HCT116 (cell line): ENCODE measurements around the gene PDK2. TPM values are rescaled to one million over a fixed set of nuclear protein-coding genes. Genes with fewer than 3 reads are reported as not detected.

Experiments used
- ATAC-seq: fragments of 200-7000 bp; cut with Tn5 transposase; 2 replicates; pipeline ENCODE4 v1.9.1; 2020; ENCODE audit warnings: mild to moderate bottlenecking, moderate library complexity
- BruUV-seq: library from RNA; stranded (reverse); fragments of 400-500 nt; replicated peaks from 2 replicates; lab custom pipeline; 2021; lab: Mats Ljungman, UMichigan
- CTCF ChIA-PET: fragments of 300-600 bp; sonication (Branson Sonifier 250); formaldehyde crosslinking; loops from one replicate; lab custom pipeline; 2021; ENCODE audit warnings: antibody characterized with exemption; lab: Charles Lee
- POLR2A ChIA-PET: fragments of 300-600, 350-600 bp; sonication (Branson Sonifier 250); formaldehyde crosslinking; loops from one replicate; lab custom pipeline; 2021; ENCODE audit warnings: antibody characterized with exemption; lab: Charles Lee
- RAD21 ChIA-PET, 2 experiments: fragments of 300-600 bp; sonication (Branson Sonifier 250); formaldehyde crosslinking; loops; one replicate each; lab custom pipeline; 2023; ENCODE audit warnings: low total read pairs in 2 of 2; ENCODE audit not compliant: uncharacterized antibody in 2 of 2, unreplicated experiment in 2 of 2, low non-redundant PET in 1 of 2; lab: Charles Lee
- DNase-seq: peaks from one replicate; pipeline ENCODE4 v3.0.0-alpha.2; 2010; ENCODE audit warnings: low read depth, low spot score
- H2AFZ ChIP-seq: fragments of 200-600 bp; shearing (Covaris generic), sonication (generic); 2 replicates; pipeline ENCODE4 v1.6.1; 2017; ENCODE audit warnings: low read depth, mixed run types, mixed read lengths, antibody characterized with exemption, low read length; ENCODE audit not compliant: poor library complexity, severe bottlenecking
- H3K27ac ChIP-seq: 2 replicates; pipeline ENCODE4 v1.5.1; 2012; ENCODE audit warnings: low read depth, low read length
- H3K27me3 ChIP-seq: fragments of 200-600 bp; sonication (generic); 2 replicates; pipeline ENCODE4 v1.6.1; 2016; ENCODE audit warnings: mixed run types, low read length, mixed read lengths; ENCODE audit not compliant: insufficient read depth
- H3K36me3 ChIP-seq, 2 experiments: fragments of 200-500 bp in 1 of 2; fragments of 200-600 bp in 1 of 2; sonication (Bioruptor generic) in 1 of 2; sonication (generic) in 1 of 2; 2 replicates each; pipeline versions ENCODE4 v1.5.1 to v1.6.1; 2014 to 2016; ENCODE audit warnings: low read length in 2 of 2, inconsistent platforms in 1 of 2, mixed read lengths in 1 of 2, mixed run types in 1 of 2; ENCODE audit not compliant: insufficient read depth in 2 of 2, control insufficient read depth in 1 of 2
- H3K4me1 ChIP-seq, 2 experiments: fragments of 200-600 bp in 1 of 2; sonication (generic) in 1 of 2; 2 replicates each; pipeline versions ENCODE4 v1.5.1 to v1.6.1; 2012 to 2017; ENCODE audit warnings: low read length in 2 of 2, inconsistent platforms in 1 of 2, mild to moderate bottlenecking in 1 of 2, mixed read lengths in 1 of 2, mixed run types in 1 of 2, moderate library complexity in 1 of 2; ENCODE audit not compliant: insufficient read depth in 2 of 2, control insufficient read depth in 1 of 2
- H3K4me2 ChIP-seq: fragments of 200-600 bp; sonication (generic); 2 replicates; pipeline ENCODE4 v1.6.1; 2017; ENCODE audit warnings: mixed run types, low read length, mixed read lengths
- H3K4me3 ChIP-seq, 2 experiments: fragments of 200-600 bp in 1 of 2; sonication (generic) in 1 of 2; replicated peaks in 1 of 2; 2 replicates each; pipeline ENCODE4 v1.5.1; 2011 to 2016; ENCODE audit warnings: low read length in 2 of 2, control low read depth in 1 of 2, low read depth in 1 of 2, mild to moderate bottlenecking in 1 of 2, mixed read lengths in 1 of 2, mixed run types in 1 of 2
- H3K79me2 ChIP-seq: fragments of 200-600 bp; sonication (generic); 2 replicates; pipeline ENCODE4 v1.6.1; 2017; ENCODE audit warnings: mild to moderate bottlenecking, mixed run types, low read length, moderate library complexity, mixed read lengths; ENCODE audit not compliant: insufficient read depth
- H3K9ac ChIP-seq: fragments of 200-600 bp; sonication (generic); 2 replicates; pipeline ENCODE4 v1.6.1; 2016; ENCODE audit warnings: low read length, mixed read lengths
- H3K9me2 ChIP-seq: fragments of 200-600 bp; sonication (generic), shearing (Covaris generic); 2 replicates; pipeline ENCODE4 v1.6.1; 2017; ENCODE audit warnings: mixed run types, mild to moderate bottlenecking, moderate library complexity; ENCODE audit not compliant: insufficient read depth
- H3K9me3 ChIP-seq, 2 experiments: fragments of 200-500 bp in 1 of 2; fragments of 200-600 bp in 1 of 2; sonication (Bioruptor generic) in 1 of 2; sonication (generic) in 1 of 2; 2 replicates each; pipeline ENCODE4 v1.6.1; 2014 to 2017; ENCODE audit warnings: low read length in 2 of 2, mixed read lengths in 2 of 2, inconsistent platforms in 1 of 2, low read depth in 1 of 2, mild to moderate bottlenecking in 1 of 2, mixed run types in 1 of 2, moderate library complexity in 1 of 2; ENCODE audit not compliant: control insufficient read depth in 1 of 2, insufficient read depth in 1 of 2
- H4K20me1 ChIP-seq: fragments of 200-600 bp; sonication (generic), shearing (Covaris generic); 2 replicates; pipeline ENCODE4 v1.6.1; 2017; ENCODE audit warnings: mixed run types, mild to moderate bottlenecking, moderate library complexity; ENCODE audit not compliant: insufficient read depth
- CBX3 ChIP-seq: IDR thresholded peaks from 2 replicates; pipeline ENCODE4 v1.6.1; 2012; ENCODE audit warnings: low read depth
- CEBPB ChIP-seq: IDR thresholded peaks from 2 replicates; pipeline ENCODE4 v1.6.1; 2012; ENCODE audit warnings: low read depth
- ELF1 ChIP-seq: IDR thresholded peaks from 2 replicates; pipeline ENCODE4 v1.6.1; 2012; ENCODE audit warnings: low read depth, borderline replicate concordance
- POLR2A ChIP-seq: IDR thresholded peaks from 2 replicates; pipeline ENCODE4 v1.7.0; 2011; ENCODE audit warnings: borderline replicate concordance; ENCODE audit not compliant: insufficient read depth, insufficient read length; ENCODE audit errors: extremely low read depth
- SP1 ChIP-seq: IDR thresholded peaks from 2 replicates; pipeline ENCODE4 v1.6.1; 2012; ENCODE audit warnings: low read depth
- intact Hi-C: fragments of 100-400 bp; cut with micrococcal nuclease; formaldehyde crosslinking; loops from 2 replicates; pipeline ENCODE4 v1.10.0; 2022
- total RNA-seq: library from RNA; stranded (reverse); gene quantifications from one replicate; pipeline ENCODE4 v1.2.1, GENCODE V29; 2021; ENCODE audit not compliant: unreplicated experiment
- TF ChIP-seq, protein P1 (sequence below): IDR thresholded peaks from 2 replicates; pipeline ENCODE4 v1.6.1; 2012
- TF ChIP-seq, protein P2 (sequence below), 3 experiments: fragments of 200-600 bp in 1 of 3; sonication (generic) in 1 of 3; IDR thresholded peaks in 2 of 3; conservative IDR thresholded peaks in 1 of 3; 2 replicates each; pipeline ENCODE4 v1.5.1; 2012 to 2017; ENCODE audit warnings: low read depth in 2 of 3, low read length in 2 of 3, antibody characterized with exemption in 1 of 3, borderline replicate concordance in 1 of 3, control low read depth in 1 of 3, mild to moderate bottlenecking in 1 of 3, mixed read lengths in 1 of 3, mixed run types in 1 of 3, moderate library complexity in 1 of 3; ENCODE audit not compliant: insufficient read depth in 1 of 3
- TF ChIP-seq, protein P3 (sequence below): IDR thresholded peaks from 2 replicates; pipeline ENCODE4 v1.6.1; 2012; ENCODE audit warnings: low read depth

Gene PDK2
- total RNA-seq, 1 experiment from 2014 or later = 39.1 TPM

DNA sequence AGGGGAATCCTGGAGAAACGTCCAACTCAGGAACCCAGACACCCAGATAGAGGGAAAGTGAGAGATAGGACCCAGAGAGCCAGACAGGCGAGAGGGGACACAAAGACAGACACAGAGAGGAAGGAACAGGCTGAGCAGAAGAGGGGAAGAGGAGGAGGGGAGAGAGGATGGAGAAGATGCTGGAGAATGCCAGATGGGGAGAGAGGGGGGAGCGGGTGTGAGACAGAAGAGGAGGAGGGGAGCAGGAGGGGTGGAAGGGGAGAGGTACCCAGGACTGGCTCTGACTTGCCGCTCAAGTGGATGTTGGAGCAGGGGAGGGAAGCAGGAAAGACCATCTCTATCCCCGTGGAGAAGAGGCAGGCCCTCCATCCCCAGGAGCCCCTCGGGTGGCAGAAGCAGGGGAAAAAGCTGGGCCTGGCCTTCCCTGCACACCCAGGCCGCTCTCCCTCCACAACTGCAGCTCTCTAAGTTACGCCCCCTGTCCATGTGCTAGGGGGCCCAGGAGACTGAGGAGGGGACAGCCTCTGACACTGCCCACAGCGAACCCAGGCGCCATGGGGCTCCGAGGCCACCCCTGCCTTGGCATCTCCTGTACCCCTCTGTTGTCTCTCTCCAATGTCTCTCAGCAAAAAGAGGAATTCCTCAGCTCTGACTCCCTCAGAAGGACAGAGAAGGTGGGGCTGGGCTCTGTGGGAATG is 50.5 kb downstream of the PDK2 start:
- Histone ChIP-seq H3K27me3 (no peaks in the 10 kb centered on the region), H3K79me2 (peaks cover 90% of the 10 kb centered on the region), H2AFZ (no peak overlapping the region), H3K27ac (no peak overlapping the region; the same call in 1 of the 2 replicates), H4K20me1 (no peaks in the 10 kb centered on the region), H3K9me2 (no peaks in the 10 kb centered on the region), H3K9me3 (no peaks in the 10 kb centered on the region), H3K4me2 (no peak overlapping the region), H3K9ac (no peak overlapping the region), H3K4me3 (no peak overlapping the region), H3K36me3 (peaks cover 48 to 65% of the 10 kb centered on the region in 2 experiments), H3K4me1 (peaks cover 10 to 24% of the 10 kb centered on the region in 2 experiments; a peak in 3 of 4 replicates)
- intact Hi-C loops = no loop called here
- no peak for DNase-seq
- POLR2A ChIA-PET = interaction anchor here (0.9 kb wide), 1 partner anchor 32 kb away, joined by 3 read pairs; no protein-coding TSS in a partner anchor
- CTCF ChIA-PET = interaction anchor here (0.9 kb wide), 1 partner anchor 9 kb away, joined by 4 read pairs; no protein-coding TSS in a partner anchor
- TF ChIP-seq, protein P1, sequence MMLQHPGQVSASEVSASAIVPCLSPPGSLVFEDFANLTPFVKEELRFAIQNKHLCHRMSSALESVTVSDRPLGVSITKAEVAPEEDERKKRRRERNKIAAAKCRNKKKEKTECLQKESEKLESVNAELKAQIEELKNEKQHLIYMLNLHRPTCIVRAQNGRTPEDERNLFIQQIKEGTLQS = no peak
- TF ChIP-seq, protein P2, sequence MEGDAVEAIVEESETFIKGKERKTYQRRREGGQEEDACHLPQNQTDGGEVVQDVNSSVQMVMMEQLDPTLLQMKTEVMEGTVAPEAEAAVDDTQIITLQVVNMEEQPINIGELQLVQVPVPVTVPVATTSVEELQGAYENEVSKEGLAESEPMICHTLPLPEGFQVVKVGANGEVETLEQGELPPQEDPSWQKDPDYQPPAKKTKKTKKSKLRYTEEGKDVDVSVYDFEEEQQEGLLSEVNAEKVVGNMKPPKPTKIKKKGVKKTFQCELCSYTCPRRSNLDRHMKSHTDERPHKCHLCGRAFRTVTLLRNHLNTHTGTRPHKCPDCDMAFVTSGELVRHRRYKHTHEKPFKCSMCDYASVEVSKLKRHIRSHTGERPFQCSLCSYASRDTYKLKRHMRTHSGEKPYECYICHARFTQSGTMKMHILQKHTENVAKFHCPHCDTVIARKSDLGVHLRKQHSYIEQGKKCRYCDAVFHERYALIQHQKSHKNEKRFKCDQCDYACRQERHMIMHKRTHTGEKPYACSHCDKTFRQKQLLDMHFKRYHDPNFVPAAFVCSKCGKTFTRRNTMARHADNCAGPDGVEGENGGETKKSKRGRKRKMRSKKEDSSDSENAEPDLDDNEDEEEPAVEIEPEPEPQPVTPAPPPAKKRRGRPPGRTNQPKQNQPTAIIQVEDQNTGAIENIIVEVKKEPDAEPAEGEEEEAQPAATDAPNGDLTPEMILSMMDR (IDR thresholded peaks at IDR 0.05 in 2 of 3, conservative IDR thresholded peaks at IDR 0.05 in 1 of 3; ENCODE audit: borderline replicate concordance in 1 of 3, insufficient read depth in 1 of 3, low read depth in 2 of 3, low read length in 2 of 3) = no peak
- no peak for TF ChIP-seq SP1
- no peak for TF ChIP-seq POLR2A
- no peak for TF ChIP-seq CEBPB
- TF ChIP-seq CBX3 = no peak
- no peak for TF ChIP-seq ELF1
- TF ChIP-seq, protein P3, sequence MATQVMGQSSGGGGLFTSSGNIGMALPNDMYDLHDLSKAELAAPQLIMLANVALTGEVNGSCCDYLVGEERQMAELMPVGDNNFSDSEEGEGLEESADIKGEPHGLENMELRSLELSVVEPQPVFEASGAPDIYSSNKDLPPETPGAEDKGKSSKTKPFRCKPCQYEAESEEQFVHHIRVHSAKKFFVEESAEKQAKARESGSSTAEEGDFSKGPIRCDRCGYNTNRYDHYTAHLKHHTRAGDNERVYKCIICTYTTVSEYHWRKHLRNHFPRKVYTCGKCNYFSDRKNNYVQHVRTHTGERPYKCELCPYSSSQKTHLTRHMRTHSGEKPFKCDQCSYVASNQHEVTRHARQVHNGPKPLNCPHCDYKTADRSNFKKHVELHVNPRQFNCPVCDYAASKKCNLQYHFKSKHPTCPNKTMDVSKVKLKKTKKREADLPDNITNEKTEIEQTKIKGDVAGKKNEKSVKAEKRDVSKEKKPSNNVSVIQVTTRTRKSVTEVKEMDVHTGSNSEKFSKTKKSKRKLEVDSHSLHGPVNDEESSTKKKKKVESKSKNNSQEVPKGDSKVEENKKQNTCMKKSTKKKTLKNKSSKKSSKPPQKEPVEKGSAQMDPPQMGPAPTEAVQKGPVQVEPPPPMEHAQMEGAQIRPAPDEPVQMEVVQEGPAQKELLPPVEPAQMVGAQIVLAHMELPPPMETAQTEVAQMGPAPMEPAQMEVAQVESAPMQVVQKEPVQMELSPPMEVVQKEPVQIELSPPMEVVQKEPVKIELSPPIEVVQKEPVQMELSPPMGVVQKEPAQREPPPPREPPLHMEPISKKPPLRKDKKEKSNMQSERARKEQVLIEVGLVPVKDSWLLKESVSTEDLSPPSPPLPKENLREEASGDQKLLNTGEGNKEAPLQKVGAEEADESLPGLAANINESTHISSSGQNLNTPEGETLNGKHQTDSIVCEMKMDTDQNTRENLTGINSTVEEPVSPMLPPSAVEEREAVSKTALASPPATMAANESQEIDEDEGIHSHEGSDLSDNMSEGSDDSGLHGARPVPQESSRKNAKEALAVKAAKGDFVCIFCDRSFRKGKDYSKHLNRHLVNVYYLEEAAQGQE = no peak
- ATAC-seq = no peak
- RAD21 ChIA-PET = no interaction called here
- BruUV-seq = no TSS peak
